ENCODE data around the gene MAGEA10. TPM values are rescaled to one million over a fixed set of nuclear protein-coding genes. Genes with fewer than 3 reads are reported as not detected.

Gene MAGEA10
- total and polyA plus RNA-seq, 2 donors (not counting 1 experiment from before 2014, with no cell fraction given) = not detected

DNA sequence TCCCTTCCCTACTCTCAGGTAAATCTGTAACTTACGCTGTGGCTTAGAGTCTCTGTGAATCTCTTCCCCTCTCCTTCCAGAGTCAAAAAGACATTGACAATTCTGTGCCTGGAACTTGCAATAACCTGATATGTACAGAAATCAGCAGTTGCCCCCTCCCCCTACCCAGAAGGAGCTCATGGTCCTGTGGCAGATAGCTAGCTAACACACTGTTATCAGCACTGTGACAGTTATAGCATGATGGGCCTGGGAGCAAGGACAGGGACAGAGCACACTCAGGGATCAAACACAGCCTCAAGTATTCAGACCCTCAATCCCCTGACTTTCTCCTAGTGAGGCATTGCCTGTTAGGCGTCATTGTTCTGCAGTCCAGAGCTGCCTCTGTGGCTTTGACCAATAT is 18.7 kb upstream of the MAGEA10 start:
- Mint-ChIP-seq H3K27ac (no peak overlapping the region), H3K4me3 (no peak overlapping the region), H3K27me3 (no peaks in the 10 kb centered on the region), H3K9me3 (ENCODE audit: insufficient read depth) (no peaks in the 10 kb centered on the region), H3K4me1 (no peaks in the 10 kb centered on the region)
- ChIA-PET CTCF (no interaction called here), POLR2A (no interaction called here)
- intact Hi-C loops (cut with micrococcal nuclease) = no loop called here
- Histone ChIP-seq H3K9ac (ENCODE audit: low read length) (no peak overlapping the region), H3K36me3 (replicated peaks in 1 of 2; ENCODE audit: control extremely low read depth in 1 of 2, control insufficient read depth in 1 of 2, extremely low read depth in 1 of 2, insufficient read depth in 2 of 2, low read length in 1 of 2) (no peaks in the 10 kb centered on the region), H3K9me3 (ENCODE audit: control extremely low read depth in 1 of 3, control insufficient read depth in 2 of 3, insufficient read depth in 1 of 3, low read length in 2 of 3) (no peaks in the 10 kb centered on the region), H3K27me3 (replicated peaks in 1 of 4; ENCODE audit: control extremely low read depth in 1 of 4, control insufficient read depth in 3 of 4, insufficient read depth in 4 of 4, low read length in 3 of 4) (no peaks in the 10 kb centered on the region), H3K79me2 (ENCODE audit: control insufficient read depth, insufficient read depth, low read length) (no peaks in the 10 kb centered on the region), H4K20me1 (ENCODE audit: control insufficient read depth, insufficient read depth, low read length, poor library complexity, severe bottlenecking) (no peaks in the 10 kb centered on the region), H3K4me1 (ENCODE audit: control insufficient read depth in 2 of 2, insufficient read depth in 2 of 2, low read length in 2 of 2) (no peaks in the 10 kb centered on the region), H3K4me2 (replicated peaks; ENCODE audit: low read depth, low read length, poor library complexity, severe bottlenecking) (no peak overlapping the region), H2AFZ (ENCODE audit: insufficient read depth, low read depth, low read length, poor library complexity, severe bottlenecking) (no peak overlapping the region), H3K4me3 (ENCODE audit: control extremely low read depth in 1 of 5, extremely low read depth in 1 of 5, insufficient read depth in 1 of 5, low read depth in 2 of 5, low read length in 4 of 5) (no peak overlapping the region), H3K27ac (ENCODE audit: low read length in 2 of 2) (no peak overlapping the region)
- DNase-seq (no peak), ATAC-seq (ENCODE audit: low read depth) (no peak)
- no peak for TF ChIP-seq EZH2 (IDR thresholded peaks at IDR 0.05; ENCODE audit: borderline replicate concordance, insufficient read depth, low read depth, low read length, poor library complexity, severe bottlenecking)
- TF ChIP-seq, protein P1, sequence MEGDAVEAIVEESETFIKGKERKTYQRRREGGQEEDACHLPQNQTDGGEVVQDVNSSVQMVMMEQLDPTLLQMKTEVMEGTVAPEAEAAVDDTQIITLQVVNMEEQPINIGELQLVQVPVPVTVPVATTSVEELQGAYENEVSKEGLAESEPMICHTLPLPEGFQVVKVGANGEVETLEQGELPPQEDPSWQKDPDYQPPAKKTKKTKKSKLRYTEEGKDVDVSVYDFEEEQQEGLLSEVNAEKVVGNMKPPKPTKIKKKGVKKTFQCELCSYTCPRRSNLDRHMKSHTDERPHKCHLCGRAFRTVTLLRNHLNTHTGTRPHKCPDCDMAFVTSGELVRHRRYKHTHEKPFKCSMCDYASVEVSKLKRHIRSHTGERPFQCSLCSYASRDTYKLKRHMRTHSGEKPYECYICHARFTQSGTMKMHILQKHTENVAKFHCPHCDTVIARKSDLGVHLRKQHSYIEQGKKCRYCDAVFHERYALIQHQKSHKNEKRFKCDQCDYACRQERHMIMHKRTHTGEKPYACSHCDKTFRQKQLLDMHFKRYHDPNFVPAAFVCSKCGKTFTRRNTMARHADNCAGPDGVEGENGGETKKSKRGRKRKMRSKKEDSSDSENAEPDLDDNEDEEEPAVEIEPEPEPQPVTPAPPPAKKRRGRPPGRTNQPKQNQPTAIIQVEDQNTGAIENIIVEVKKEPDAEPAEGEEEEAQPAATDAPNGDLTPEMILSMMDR (IDR thresholded peaks at IDR 0.05) = no peak
- WGBS (ENCODE audit: insufficient coverage) = 100% methylated on average over 1 of the region's 2 CpGs

DNA sequence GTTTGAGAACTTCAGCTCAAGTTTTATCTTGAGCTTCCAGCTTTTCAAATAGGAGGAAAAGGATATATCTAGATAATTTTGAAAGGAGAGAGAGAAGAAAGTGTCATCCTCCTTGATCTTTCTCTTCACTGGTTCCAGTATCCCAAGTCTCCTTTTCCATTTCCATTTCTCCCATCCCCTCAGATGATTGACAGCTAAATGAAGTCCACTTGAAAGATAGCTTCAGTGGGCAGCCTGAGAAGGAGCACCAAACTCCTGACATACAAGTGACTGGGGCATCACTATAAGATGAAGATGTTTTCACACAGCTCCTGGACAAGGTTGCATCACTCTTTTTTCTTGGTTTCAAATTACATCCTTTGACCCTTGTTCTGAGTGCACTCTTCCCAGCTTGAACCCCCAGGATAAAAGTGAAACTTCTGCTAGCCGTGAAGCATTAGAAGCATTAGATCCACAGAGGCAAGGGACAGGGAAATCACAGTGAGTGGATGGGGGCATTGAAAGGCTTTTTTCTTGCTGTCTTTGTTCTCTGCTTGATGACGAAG is 17.5 kb upstream of the MAGEA10 start:
- intact Hi-C loops (cut with micrococcal nuclease) = no loop called here
- Histone ChIP-seq H4K20me1 (ENCODE audit: control insufficient read depth, insufficient read depth, low read length, poor library complexity, severe bottlenecking) (no peaks in the 10 kb centered on the region), H3K36me3 (replicated peaks in 1 of 2; ENCODE audit: control extremely low read depth in 1 of 2, control insufficient read depth in 1 of 2, extremely low read depth in 1 of 2, insufficient read depth in 2 of 2, low read length in 1 of 2) (no peaks in the 10 kb centered on the region), H2AFZ (ENCODE audit: insufficient read depth, low read depth, low read length, poor library complexity, severe bottlenecking) (no peak overlapping the region), H3K9me3 (ENCODE audit: control extremely low read depth in 1 of 3, control insufficient read depth in 2 of 3, insufficient read depth in 1 of 3, low read length in 2 of 3) (no peaks in the 10 kb centered on the region), H3K9ac (ENCODE audit: low read length) (no peak overlapping the region), H3K4me2 (replicated peaks; ENCODE audit: low read depth, low read length, poor library complexity, severe bottlenecking) (no peak overlapping the region), H3K27me3 (replicated peaks in 1 of 4; ENCODE audit: control extremely low read depth in 1 of 4, control insufficient read depth in 3 of 4, insufficient read depth in 4 of 4, low read length in 3 of 4) (no peaks in the 10 kb centered on the region), H3K79me2 (ENCODE audit: control insufficient read depth, insufficient read depth, low read length) (no peaks in the 10 kb centered on the region), H3K4me1 (ENCODE audit: control insufficient read depth in 2 of 2, insufficient read depth in 2 of 2, low read length in 2 of 2) (no peaks in the 10 kb centered on the region), H3K4me3 (ENCODE audit: control extremely low read depth in 1 of 5, extremely low read depth in 1 of 5, insufficient read depth in 1 of 5, low read depth in 2 of 5, low read length in 4 of 5) (no peak overlapping the region), H3K27ac (ENCODE audit: low read length in 2 of 2) (no peak overlapping the region)
- Mint-ChIP-seq H3K27ac (no peak overlapping the region), H3K4me3 (no peak overlapping the region), H3K27me3 (no peaks in the 10 kb centered on the region), H3K4me1 (no peaks in the 10 kb centered on the region), H3K9me3 (ENCODE audit: insufficient read depth) (no peaks in the 10 kb centered on the region)
- TF ChIP-seq EZH2 (IDR thresholded peaks at IDR 0.05; ENCODE audit: borderline replicate concordance, insufficient read depth, low read depth, low read length, poor library complexity, severe bottlenecking) = no peak
- TF ChIP-seq, protein P1 (IDR thresholded peaks at IDR 0.05) = no peak
- 67% methylated on average over 1 of the region's 2 CpGs for WGBS (ENCODE audit: insufficient coverage)
- DNase-seq (no peak), ATAC-seq (ENCODE audit: low read depth) (no peak)
- ChIA-PET CTCF (no interaction called here), POLR2A (no interaction called here)

All from B cell (primary cell).